UCSD-AML1 (cell line): ENCODE results near the gene XPNPEP3.
"Not testable (repeated sequence)": the region's sequence is repeated elsewhere in the genome, so short reads cannot be mapped to it uniquely, and the experiment has no call there.

Experiments used
- DNase-seq: peaks from one replicate; lab custom pipeline; 2025; ENCODE audit not compliant: unreplicated experiment; lab: John Stamatoyannopoulos, UW

XPNPEP3 gene

GRCh38 chr22:40855979-40856512 lies 902 bp upstream of the XPNPEP3 start:
- peak; percentile 60 for DNase-seq

- no peak for DNase-seq
These were observed 434 bp downstream of the XPNPEP3 start for GRCh38 chr22:40857309-40857855.

GRCh38 chr22:40862013-40862412 lies 5.1 kb downstream of the XPNPEP3 start, which contains the start of gene DNAJB7:
Gene DNAJB7, minus strand, starts transcription at chr22:40862113. Its CDS starts 119 bp downstream, at chr22:40861994.
- DNase-seq, result no peak

GRCh38 chr22:40862537-40862936 lies 5.6 kb downstream of the XPNPEP3 start:
- no peak for DNase-seq

GRCh38 chr22:40867109-40867508 lies 10.2 kb downstream of the XPNPEP3 start:
- no peak for DNase-seq

GRCh38 chr22:40868379-40868778 lies 11.4 kb downstream of the XPNPEP3 start:
- DNase-seq, result not testable (repeated sequence)

GRCh38 chr22:40874016-40874415 lies 17.1 kb downstream of the XPNPEP3 start:
- no peak for DNase-seq

GRCh38 chr22:40875111-40875510 lies 18.2 kb downstream of the XPNPEP3 start:
- DNase-seq, result no peak

GRCh38 chr22:40876907-40877306 lies 20.0 kb downstream of the XPNPEP3 start:
- no peak for DNase-seq

GRCh38 chr22:40877488-40877887 lies 20.5 kb downstream of the XPNPEP3 start:
- DNase-seq, result no peak

- DNase-seq, result no peak
These were observed 22.0 kb downstream of the XPNPEP3 start for GRCh38 chr22:40878922-40879321.

- no peak for DNase-seq
These were observed 32.2 kb downstream of the XPNPEP3 start for GRCh38 chr22:40889116-40889515.

- no peak for DNase-seq
These were observed 33.9 kb downstream of the XPNPEP3 start for GRCh38 chr22:40890881-40891280.

- no peak for DNase-seq
These were observed 37.5 kb downstream of the XPNPEP3 start for GRCh38 chr22:40894417-40894816.

GRCh38 chr22:40898850-40899357 lies 42.0 kb downstream of the XPNPEP3 start:
- DNase-seq, result no peak

GRCh38 chr22:40904101-40904500 lies 47.2 kb downstream of the XPNPEP3 start:
- no peak for DNase-seq

- DNase-seq, result no peak
These were observed 51.9 kb downstream of the XPNPEP3 start for GRCh38 chr22:40908895-40909294.

- DNase-seq, result no peak
These were observed 54.8 kb downstream of the XPNPEP3 start for GRCh38 chr22:40911772-40912171.

GRCh38 chr22:40912987-40913386 lies 56.0 kb downstream of the XPNPEP3 start:
- not testable (repeated sequence) for DNase-seq

GRCh38 chr22:40919446-40919845 lies 62.5 kb downstream of the XPNPEP3 start:
- DNase-seq, result no peak

GRCh38 chr22:40920526-40920925 lies 63.6 kb downstream of the XPNPEP3 start:
- no peak for DNase-seq

GRCh38 chr22:40922484-40923303 lies 65.7 kb downstream of the XPNPEP3 start:
- DNase-seq, result no peak
